GM19452 (cell line): ENCODE data around the gene RABGAP1.

Experiments
- ATAC-seq: cut with Tn5 transposase; IDR thresholded peaks from one replicate; pipeline ENCODE4 v1.9.1; 2021; ENCODE audit not compliant: unreplicated experiment

The RABGAP1 gene

GRCh38 chr9:123149067-123149466 lies 208.2 kb downstream of the RABGAP1 start:
- no peak for ATAC-seq

DNA sequence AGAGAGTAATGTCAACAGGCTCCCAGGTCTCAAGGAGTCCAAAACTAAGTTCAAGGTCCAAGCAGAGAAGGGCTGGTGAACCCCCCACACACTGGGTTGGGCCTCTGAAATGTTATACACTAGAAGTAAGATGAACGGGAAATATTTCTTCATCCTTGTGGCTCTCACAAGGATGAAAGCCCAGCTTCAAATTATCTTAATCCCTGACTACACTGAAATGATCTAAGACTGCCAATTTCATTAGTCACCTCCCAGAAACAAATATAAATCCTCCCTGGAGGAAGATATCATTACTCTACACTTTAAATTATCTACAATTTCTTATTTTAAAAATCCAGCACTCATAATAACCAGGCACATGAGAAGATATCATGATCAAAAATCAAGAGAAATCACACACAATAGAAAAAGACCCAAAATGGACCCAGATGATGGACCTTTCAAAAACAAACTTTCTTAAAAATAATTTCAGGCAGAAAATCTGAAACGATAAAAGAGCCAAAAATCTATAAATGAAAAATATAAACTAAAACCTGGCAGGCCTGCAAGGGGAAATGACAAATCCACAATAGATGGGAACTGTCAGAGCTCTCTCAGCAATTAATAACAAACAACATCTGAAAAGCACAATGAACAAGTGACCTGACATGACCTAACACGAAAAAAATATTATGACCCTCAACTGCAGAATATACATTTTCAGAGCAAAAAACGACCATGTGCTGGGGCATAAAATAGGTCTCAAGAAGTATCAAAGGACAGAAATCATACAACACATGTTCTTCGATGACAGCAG lies 210.1 kb downstream of the RABGAP1 start:
- ATAC-seq, result no peak
